Measurements from ENCODE around the gene C5orf63.

DNA sequence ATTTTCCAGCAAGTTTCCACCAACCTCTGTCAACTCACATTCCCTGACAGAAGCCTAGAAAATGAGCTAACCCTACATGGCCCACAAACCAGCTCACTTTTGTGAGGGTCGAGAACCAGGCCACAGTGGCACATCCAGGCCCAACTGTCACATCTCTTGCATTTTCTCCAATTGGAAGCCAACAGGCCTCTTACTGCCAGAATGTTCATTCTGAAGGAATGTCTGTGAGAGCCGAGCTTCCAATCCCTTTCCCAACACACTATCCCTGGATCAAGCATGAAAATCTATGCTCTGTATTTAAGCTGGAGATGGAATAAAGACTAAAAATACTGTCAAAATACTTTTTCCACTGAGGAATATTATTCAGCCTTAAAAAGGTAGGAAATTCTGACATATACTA, 62.9 kb downstream of the C5orf63 start:
- TF ChIP-seq, protein P1, sequence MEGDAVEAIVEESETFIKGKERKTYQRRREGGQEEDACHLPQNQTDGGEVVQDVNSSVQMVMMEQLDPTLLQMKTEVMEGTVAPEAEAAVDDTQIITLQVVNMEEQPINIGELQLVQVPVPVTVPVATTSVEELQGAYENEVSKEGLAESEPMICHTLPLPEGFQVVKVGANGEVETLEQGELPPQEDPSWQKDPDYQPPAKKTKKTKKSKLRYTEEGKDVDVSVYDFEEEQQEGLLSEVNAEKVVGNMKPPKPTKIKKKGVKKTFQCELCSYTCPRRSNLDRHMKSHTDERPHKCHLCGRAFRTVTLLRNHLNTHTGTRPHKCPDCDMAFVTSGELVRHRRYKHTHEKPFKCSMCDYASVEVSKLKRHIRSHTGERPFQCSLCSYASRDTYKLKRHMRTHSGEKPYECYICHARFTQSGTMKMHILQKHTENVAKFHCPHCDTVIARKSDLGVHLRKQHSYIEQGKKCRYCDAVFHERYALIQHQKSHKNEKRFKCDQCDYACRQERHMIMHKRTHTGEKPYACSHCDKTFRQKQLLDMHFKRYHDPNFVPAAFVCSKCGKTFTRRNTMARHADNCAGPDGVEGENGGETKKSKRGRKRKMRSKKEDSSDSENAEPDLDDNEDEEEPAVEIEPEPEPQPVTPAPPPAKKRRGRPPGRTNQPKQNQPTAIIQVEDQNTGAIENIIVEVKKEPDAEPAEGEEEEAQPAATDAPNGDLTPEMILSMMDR (optimal IDR thresholded peaks at IDR 0.05 in 1 of 3, IDR thresholded peaks at IDR 0.05 in 1 of 3, conservative IDR thresholded peaks at IDR 0.05 in 1 of 3; ENCODE audit: extremely low read depth in 1 of 3, insufficient read depth in 2 of 3, low read length in 3 of 3) = no peak
- no peak for TF ChIP-seq EZH2 (IDR thresholded peaks at IDR 0.05; ENCODE audit: low read length)
